DMS79 (cell line): ENCODE results near the gene DNAAF3.
"Not testable (repeated sequence)": the region's sequence is repeated elsewhere in the genome, so short reads cannot be mapped to it uniquely, and the experiment has no call there.

ENCODE experiments used
- DNase-seq: peaks from one replicate; lab custom pipeline; 2025; lab: John Stamatoyannopoulos, UW

Gene DNAAF3

DNA sequence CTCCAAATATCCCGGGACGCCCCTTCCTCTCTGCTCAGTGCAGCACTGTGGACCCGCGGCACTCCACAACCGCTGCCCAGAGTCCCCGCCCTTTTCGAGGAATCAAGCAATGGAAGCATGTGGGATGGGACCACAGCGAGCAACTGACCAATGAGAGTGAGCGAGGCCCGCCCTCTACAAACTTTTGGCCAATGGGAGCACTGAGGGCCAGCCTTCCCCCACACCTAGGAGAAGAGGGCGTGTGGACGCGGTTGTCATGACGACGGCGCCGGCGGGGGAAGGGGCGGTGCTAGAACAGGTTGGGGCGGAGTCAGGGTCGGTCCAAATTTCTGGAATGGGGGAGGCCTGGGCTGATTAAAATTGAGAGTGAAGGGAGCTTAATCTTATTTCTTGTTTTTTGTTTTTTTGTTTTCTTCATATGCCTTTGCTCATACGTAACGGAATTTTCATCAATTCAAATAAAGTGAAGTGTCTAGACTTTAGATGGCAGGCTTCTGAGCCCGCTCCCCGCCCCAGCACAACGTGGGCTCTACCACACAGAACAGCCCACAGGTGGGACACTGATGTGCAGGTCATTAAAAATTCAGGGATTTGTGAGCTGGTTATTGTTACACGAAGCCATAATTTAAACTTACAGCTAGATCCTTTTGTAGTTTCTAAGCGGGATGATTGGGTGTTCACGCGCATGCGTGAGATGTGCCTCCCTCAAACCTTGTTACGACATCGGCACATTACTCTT lies at the start of gene DNAAF3:
TSS of gene DNAAF3 (minus strand) at position 84 of the 739 bp plus-strand sequence. CDS start 200 bp downstream, outside the sequence.
- peak; percentile 93 for DNase-seq

DNA sequence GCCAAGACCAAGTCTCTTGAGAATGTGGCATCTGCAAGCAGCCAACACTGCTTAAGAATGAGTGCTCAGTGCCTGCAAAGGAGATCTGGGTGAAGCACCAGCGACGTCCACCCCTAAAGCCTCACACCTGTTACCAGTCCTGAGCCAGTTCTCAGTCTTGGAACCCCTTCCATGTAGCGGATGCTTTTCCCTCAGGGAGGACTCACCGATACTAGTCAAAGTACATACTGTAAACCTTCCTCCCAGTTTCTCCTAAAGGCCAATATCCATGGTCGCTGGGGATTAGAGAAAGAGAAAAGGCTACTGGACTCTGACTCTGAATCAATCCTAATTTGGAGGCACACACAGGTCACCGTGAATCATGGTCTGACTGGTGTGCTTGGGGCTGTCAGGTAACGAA lies 47.1 kb upstream of the DNAAF3 start:
- DNase-seq, result no peak

DNA sequence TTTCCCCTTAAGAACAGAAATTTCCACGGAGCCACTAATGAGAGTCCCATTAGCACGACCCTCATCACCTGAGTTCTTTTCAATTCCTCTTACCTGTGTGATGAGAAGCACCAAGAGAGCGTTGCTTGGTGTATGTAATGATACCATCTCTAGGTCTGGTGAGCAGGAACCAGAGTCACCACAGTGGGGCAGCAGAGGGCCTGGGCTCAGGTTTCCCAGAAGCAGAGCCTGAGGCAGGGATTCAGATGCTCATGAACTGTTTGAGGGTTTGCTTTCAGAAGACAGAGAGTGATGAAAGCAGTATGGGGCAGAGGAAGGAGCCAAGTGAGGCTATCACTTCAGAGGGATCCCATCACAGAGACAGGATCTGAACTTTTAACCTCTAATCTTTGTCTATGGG lies 46.0 kb upstream of the DNAAF3 start:
- DNase-seq, result no peak

DNA sequence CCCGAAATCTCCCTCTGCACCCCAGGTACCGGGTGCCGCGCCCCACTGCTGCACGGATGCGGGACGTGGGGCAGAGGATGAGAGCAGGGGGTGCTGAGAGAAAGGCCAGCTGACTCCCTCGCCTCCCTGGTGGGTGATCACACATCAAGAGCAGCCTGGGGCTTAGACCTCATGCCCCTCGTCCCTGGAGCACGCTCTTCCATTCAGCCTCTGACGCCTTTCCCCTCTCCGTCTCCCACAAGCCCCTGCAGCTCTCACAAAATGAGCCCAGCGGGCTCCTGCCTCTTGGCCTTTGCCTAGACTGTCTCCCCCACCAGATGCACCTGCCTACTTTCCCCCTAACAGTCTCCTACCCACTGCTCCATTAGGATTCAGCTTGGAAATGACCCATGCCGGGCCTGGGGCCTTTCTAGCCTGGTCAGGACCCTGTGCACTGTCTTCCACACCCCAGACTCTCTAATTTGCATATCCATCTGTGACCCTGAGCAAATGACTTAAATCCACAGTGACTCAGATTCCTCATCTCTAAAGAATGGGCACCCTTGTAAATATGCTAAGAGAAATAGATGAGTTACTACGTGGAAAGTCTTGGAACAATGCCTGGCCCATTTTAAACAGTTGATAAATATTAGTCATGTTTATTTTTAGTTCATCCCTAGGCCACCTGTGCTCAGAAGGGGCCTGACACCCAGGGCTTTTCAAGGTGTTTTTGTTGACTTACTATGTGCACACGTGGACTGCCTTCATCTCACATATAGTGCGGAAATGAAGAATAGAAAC lies 43.5 kb upstream of the DNAAF3 start:
- DNase-seq, result no peak

DNA sequence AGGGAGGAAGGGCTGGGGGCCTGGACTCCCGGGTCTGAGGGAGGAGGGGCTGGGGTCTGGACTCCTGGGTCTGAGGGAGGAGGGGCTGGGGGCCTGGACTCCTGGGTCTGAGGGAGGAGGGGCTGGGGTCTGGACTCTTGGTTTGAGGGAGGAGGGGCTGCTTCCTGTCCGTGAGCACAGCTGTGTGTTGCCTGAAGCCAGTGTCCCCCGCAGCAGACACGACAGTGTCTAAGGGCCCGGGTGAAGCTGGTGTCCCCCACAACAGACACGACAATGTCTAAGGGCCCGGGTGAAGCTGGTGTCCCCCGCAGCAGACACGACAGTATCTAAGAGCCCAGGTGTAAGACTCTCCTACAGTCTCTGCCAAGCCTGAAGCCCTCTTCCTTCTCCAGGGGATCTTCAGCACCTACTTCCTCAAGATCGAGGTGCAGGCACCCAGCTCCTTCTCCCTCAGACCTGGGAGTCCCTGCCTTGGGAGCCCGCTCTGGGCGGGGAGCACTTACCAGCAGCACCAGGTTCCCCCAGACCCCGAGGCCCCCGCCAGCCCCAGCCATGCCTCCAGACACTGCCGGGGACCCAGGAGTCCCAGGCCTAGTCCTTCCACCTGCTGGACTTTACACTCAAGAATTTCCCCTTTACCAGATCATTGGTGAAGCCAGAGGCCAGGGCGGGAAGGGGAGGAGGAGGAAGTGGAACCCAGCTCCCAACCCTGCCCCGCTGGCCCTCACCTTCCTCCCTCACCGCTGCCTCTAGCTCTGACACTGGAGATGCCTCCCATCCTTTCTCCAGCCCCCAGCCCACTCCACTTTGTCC lies 42.7 kb upstream of the DNAAF3 start, which contains the start of gene PTPRH:
TSS of gene PTPRH (minus strand) at position 622 of the 813 bp plus-strand sequence. CDS start at position 554, 68 bp downstream.
- DNase-seq, result no peak

DNA sequence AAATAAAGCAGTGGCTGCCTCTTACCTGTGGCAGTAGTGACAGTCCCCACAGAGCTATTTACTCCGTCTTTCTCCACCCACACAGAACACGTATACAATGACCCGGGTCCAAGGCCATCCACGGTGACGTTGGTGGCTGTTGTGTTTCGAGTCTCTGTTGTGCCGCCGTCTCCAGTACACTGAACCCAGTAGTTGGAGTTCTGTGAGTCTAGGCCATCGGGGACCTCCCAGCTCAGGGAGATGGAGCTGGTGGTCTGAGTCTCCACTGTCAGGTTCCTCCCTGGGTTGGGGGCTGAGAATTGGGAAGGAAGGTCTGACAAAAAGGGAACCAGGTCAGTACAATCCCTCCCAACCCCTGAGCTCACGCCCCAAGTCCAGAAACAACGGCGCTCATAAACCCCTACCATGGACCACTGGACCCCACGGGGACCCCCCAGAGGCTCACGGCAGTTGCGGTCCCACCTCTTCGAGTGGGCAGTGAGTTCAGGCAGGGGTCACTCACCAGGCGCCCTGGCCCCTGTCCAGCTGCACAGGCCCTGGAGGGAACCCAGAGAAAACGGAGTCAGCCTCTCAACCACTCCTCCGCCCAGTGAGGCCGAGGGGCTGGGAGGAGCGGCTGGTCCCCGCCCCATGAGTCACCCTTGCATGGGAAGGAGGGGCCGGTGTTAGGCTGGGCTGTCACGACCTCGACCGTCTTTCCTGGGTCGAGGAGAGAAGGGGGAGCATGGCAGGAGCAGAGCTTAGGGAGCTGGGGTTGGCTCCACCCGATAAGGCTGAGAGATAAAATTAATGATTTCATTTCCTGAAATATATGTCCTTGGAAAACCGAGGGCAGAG lies 40.5 kb upstream of the DNAAF3 start:
- peak; percentile 81 for DNase-seq

DNA sequence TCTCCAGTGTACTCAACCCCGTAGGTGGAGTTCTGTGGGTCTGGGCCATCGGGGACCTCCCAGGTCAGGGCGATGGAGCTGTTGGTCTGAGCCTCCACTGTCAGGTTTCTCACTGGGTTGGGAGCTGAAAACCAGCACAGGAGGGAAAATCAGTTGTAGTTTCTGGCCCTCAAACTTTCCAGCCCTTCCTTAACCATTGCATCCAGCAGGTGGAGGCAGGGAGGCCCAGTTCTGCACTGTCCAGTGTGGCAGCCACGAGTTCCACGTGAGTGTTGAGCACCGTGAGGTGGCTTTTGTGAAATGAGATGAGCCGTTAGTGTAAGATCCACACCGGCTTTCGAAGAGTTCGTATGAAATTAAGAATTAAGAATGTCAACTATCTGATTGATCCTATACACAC lies 35.8 kb upstream of the DNAAF3 start:
- DNase-seq, result not testable (repeated sequence)

DNA sequence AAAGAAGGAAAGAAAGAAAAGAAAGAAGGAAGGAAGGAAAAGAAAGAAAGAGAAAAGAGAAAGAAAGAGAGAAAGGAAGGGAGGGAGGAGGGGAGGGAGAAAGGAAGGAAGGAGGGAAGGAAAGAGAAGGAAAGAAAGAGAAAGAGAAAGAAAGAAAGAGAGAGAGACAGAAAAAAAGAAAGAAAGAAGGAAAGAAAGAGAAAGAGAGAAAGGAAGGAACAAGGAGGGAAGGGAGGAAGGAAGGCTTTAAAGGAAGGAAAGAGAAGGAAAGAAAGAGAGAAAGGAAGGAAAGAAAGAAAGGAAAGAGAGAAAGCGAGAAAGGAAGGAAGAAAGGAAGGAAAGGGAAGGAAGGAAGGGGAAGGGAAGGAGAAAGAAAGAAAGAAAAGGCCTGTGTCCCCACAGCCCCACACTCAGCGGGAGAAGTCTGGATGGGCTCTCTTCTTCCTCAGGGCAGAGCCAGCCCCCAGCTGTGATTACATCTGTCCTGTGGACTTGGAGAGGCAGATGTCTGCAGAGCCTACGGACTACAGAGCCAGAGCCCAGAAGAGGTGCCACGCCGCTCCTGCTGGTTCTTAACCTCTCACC lies 33.3 kb upstream of the DNAAF3 start:
- DNase-seq, result no peak

DNA sequence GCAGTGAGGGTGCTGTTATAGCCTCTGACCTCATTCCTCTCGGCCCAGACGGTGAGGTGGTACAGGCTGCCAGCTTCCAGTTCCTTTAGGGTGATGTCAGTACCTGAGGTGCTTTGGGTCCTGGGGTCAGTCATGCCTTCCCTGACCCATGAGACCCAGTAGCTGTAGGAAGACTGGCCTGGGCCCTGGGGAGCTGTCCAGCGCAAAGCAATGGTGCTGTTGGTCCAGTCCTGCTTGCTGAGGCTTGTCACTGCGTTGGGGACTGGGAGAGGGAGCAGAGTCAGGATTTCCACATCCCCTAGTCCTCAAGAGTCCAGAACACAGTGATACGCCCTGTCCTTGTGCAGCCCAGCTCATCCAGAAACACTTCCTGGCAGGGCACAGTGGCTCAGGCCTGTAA lies 32.2 kb upstream of the DNAAF3 start:
- DNase-seq, result no peak

DNA sequence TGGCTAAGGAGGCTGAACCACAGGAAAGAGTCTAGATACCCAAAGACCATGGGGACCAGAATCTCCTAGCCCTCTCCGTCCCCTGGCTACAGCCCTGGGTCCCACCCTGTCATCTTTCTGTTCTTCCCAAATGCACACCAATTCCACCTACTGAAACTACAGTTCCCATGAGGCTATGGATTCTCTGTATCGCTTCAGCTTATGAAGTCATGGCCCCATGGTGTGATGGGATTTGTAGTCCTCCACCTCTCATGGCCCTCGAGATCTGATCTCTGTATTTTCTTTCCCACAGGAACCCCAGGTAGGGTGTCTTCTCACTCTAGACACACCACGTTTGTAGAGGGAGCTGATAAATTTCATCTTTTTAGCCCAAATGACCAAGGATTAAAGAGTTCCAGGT lies 31.1 kb upstream of the DNAAF3 start:
- DNase-seq, result no peak

DNA sequence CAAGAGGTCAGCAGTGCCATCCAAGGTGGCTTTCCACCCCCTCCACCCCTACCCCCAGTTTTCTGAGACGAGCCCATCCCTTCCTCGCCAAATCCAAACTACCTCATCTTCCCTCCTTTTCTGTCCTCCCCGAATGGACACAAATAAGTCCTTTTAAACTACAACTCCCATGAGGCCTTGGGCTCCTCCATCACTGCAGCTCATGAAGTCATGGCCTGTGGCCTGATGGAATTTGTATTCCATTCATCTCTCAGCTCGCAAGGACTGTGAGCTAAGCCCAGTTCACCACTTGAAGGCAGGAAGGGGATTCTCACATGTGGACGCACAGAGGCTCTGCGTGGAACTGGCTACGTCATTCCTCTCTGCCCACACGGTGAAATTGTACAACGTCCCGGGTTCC lies 30.4 kb upstream of the DNAAF3 start:
- no peak for DNase-seq

DNA sequence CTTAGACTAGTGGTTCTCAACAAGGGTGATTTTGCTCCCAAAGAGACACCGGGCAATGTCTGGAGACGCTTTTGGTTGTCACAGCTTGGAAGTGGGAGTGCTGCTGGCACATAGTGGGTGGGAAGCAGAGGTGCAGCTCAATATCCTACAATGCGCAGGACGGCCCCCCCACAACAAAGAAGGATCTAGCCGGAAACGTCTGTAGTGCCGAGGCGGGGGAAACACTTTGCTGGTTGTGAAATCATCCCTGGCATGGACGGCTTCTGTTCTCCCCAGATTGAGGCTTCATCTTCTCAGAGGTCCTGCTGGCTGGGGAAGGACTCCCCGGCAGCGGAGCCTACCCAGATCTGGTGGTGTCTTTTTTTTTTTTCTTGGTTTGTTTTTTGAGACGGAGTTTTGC lies 27.1 kb upstream of the DNAAF3 start:
- no peak for DNase-seq

DNA sequence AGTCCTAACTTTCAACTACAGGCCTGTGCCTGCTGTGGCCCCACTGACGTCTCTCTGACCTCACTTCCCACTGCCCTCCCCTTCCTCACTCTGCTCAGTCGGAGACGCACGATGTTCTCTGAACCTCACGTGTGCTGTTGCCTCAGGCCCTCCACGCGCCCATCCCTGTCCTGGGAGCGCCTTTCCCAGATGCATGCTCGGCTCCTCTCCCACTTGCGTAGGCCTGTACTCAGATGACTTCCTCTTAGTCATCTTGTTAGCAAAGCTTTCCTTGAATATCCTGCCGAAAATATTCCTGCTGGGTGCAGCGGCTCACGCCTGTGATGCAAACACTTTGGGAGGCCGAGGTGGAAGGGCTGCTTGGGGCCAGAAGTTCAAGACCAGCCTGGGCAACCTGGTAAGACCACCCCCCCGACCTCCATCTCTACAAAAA lies 23.0 kb upstream of the DNAAF3 start:
- DNase-seq, result no peak

DNA sequence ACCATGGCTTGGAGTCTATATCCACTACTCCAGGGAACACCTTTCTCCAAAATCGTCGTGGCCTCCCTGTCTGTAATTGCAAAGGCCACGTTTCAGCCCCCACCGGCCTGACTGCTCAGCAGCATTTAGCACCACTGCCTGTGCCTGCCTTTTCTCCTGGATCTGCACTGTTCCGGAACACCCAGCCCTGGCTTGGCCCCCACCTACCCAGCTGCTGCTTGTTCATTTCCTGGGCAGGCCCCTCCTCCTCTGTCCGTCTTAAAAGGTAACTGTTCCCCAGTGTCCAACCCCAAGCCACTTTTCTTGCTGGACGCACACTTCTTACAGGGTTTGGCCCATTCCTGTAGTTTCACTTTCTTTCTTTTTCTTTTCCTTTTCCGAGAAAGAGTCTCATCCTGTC lies 22.2 kb upstream of the DNAAF3 start:
- DNase-seq, result no peak

DNA sequence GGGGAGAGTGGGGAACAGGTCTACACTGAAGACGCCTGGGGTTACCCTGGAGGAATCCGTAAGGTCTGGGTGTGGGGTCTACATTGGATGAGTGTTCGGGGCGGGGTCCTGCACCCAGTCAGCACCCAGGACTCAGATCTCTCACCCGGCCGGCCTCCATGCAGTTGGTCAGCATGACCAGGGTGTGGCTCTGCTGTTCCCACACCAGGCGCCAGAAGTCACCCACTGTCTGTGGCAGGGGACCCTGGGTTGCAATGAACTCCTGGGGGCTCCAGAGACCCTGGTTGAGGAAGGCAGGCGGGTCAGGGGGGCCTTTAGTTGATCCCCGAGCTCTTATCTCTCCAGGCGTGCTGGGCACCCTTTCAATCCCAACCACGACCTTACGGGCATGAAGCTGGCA lies 19.7 kb upstream of the DNAAF3 start:
- no peak for DNase-seq

DNA sequence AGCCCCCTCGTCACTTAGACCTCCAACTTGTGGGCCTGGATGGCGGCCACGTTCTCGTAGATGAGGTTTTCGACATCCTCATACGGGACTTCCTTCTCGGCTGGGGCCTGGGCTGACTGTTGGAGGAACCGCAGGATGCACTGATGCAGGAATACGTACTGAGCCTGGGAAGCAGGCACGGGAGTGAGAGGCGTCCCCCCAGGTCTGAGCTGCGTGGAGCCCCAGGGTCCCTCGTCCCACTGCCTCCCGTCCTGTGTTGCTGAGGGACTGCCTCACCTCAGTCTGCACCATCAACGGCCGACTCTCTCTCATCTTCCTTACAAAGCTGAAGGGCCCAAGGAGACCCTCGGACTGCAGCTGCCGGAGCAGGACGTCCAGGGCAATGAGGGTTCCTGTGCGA lies 15.3 kb upstream of the DNAAF3 start:
- no peak for DNase-seq

DNA sequence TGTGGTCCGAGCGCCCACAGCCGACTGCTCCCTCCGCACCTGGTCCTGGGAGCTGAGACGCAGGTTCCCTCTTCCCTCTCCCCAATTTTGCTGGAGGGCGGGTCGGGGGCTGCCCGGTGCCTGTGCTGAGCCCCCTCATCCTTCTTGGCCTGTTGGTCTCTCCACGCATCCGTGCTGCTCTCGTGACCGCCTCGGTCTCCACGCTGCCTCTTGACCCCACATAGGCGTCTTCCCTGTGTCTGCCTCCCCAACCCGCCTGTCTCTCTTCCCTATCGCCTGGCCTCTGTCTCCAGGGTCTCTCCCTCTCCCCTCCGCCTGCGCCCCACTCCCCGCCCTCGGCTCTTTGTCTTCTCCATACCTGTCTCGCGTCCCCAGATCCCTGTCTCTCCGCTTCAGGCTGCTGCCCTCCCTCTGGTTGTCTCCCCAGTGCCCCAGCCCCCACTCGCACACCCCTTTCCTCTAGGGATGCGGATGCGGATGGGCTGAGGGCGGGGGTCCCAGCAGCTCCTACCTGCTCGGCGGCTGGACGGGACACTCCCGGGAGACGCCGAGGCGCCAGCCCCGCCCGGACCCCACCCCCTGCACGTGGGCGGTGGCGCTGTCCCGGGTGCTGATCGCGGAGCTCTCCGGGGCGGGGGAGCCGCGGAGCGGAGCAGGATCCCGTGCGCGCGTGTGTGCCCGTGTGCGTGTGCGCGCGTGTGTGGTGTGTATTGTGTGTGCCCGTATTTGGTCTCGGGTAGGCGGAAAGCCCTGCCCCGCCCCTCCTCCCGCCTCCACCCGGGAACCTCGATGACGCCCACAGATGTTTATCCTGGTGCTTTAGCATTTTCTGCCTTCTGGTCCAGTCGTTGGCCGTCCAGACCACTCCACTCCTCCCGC lies 13.4 kb upstream of the DNAAF3 start, which contains the start of gene SYT5:
TSS of gene SYT5 (minus strand) at position 684 of the 879 bp plus-strand sequence. CDS start 1,248 bp downstream, outside the sequence.
- DNase-seq, result no peak

DNA sequence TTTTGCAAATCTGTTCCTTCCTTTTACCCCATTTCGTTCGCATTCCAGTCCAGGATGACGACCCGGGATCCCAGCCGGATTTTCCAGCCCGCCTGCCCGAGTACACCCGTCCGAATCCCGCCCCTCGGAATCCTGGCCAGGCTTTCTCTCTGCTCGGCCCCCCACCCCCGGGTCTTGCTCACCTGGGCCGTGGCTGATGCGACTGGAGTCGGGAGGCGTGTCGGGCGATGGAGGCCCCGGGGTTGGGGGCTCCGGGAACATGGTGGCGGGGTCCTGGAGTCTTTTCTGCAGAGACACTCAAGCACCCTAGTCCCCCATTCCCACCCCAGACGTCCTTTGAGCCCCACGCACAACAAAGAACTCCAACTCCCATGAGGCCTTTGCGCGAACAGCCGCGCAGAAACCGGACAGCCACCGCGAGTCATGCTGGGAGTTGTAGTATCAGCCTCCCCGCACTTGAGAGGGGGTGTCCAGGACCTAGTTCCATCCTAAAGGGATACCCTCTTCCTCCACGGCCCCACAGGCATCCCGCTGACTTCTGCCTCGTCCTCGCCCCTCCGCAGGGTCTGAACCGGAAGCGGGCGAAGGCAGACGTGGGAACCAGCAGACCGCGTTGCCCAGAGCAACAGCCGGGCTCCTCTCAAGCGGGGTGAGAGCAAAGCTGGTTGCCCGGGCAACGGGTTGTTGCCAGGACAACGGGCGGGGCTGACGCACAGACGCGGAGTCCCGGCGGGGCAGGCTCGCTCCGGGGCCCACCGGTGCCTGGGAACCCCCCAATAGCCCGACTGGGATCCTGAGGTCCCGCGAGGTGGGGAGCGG lies 12.6 kb upstream of the DNAAF3 start:
- peak; percentile 75 for DNase-seq

DNA sequence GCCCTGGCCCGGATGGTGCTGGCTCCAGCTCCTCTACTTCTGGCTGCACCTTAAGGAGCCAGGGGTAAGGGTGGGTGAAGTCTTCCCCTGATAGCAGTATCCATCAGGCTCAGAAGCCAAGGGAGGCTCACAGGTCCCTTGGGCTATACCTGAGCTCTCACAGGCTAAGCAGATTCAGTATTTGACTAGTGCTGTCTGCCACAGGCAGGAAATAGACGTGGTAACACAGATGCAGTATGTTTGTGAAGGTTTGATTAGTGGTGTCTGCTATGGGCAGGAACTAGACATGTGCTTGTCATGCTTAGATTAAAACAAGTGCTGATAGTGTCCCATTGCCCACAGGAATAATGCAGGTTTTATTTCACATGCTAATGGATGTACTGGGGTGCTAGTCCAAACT lies 9.7 kb upstream of the DNAAF3 start:
- no peak for DNase-seq
